NB4 (cell line): ENCODE results near the gene TMUB1.

Experiments used
- CTCF ChIP-seq: IDR thresholded peaks from one replicate; pipeline ENCODE4 v1.5.1; 2012; ENCODE audit warnings: low read depth, low read length
- MAX ChIP-seq: IDR thresholded peaks from 2 replicates; pipeline ENCODE4 v1.6.1; 2011; ENCODE audit warnings: low read depth, low read length
- POLR2A ChIP-seq: IDR thresholded peaks from 2 replicates; pipeline ENCODE4 v1.6.1; 2011; ENCODE audit warnings: mild to moderate bottlenecking; ENCODE audit not compliant: insufficient read length; ENCODE audit errors: extremely low read depth

- no peak for TF ChIP-seq CTCF
- no peak for TF ChIP-seq POLR2A
- TF ChIP-seq MAX: no peak
Observed at GRCh38 chr7:151125470-151125845, 42.2 kb upstream of the TMUB1 start.
